Measurements from ENCODE around the gene MYCN. TPM values are rescaled to one million over a fixed set of nuclear protein-coding genes. Genes with fewer than 3 reads are reported as not detected.

MYCN gene
- total and polyA plus RNA-seq, 2 of the 8 experiments (the other 6 are each of a cell fraction or from before 2014, with no cell fraction given): 87.8 to 137 TPM

- Histone ChIP-seq H3K4me1 (replicated peaks in 1 of 4; ENCODE audit: control insufficient read depth in 3 of 4, insufficient read depth in 4 of 4, low read length in 3 of 4) (peaks cover 3 to 17% (median 13%) of the 10 kb centered on the region in 4 experiments; a peak in 5 of 7 replicates), H3K4me2 (ENCODE audit: insufficient read depth in 1 of 2, low read depth in 2 of 2, low read length in 2 of 2) (no peak overlapping the region), H3K4me3 (ENCODE audit: extremely low read depth in 1 of 4, insufficient read depth in 2 of 4, low read depth in 3 of 4, low read length in 4 of 4) (no peak overlapping the region)
Measured at GRCh38 chr2:15983496-15983895, 43.1 kb downstream of the MYCN start.

More at GRCh38 chr2:15983496-15983895, 43.1 kb downstream of the MYCN start:
- H2BK120ac ChIP-seq (replicated peaks; ENCODE audit: low read depth, low read length): peak overlapping the region; percentile 57
- H3K36me3 ChIP-seq (ENCODE audit: control insufficient read depth in 2 of 4, insufficient read depth in 4 of 4, low read length in 3 of 4): no peaks in the 10 kb centered on the region
- peak overlapping the region; percentile 75; the same call in 1 of the 2 replicates for H2BK20ac ChIP-seq (ENCODE audit: low read length)
- WGBS, 2 experiments (ENCODE audit: extremely low coverage in 1 of 2, insufficient coverage in 1 of 2, insufficient read length in 1 of 2, insufficient replicate concordance in 2 of 2, low coverage in 1 of 2, low lambda C conversion rate in 2 of 2, missing lambda C conversion rate in 1 of 2): 87% methylated on average over 8 of the region's 8 CpGs; no CpG with 5 or more reads in 1 of the 2 experiments
- TF ChIP-seq ZNF274 (IDR thresholded peaks at IDR 0.05; ENCODE audit: borderline replicate concordance, extremely low read depth, low read length) (no peak), YY1 (IDR thresholded peaks at IDR 0.05; ENCODE audit: low read depth, low read length) (no peak), SRF (IDR thresholded peaks at IDR 0.05; ENCODE audit: low read depth, low read length) (no peak), ASH2L (IDR thresholded peaks at IDR 0.05; ENCODE audit: low read length) (no peak), KDM5A (IDR thresholded peaks at IDR 0.05; ENCODE audit: low read length) (no peak)
- H2AFZ ChIP-seq (ENCODE audit: low read length): no peak overlapping the region
- ChIA-PET POLR2A (ENCODE audit: partially characterized antibody) (interaction anchor here (0.8 to 3.0 kb wide), 3 partner anchors 8 to 43 kb away, joined by 3 to 19 read pairs (median 4); partner anchors contain the start of gene MYCN), CTCF (ENCODE audit: partially characterized antibody) (interaction anchor here (0.9 to 3.1 kb wide), 4 partner anchors 20 to 203 kb away, joined by 3 to 11 read pairs (median 4); no protein-coding TSS in a partner anchor)
- H2BK12ac ChIP-seq (ENCODE audit: low read depth, low read length): peak overlapping the region; percentile 91
- peak overlapping the region; percentile 40; the same call in 1 of the 2 replicates for H2BK5ac ChIP-seq (ENCODE audit: low read depth, low read length)
- H3K9ac ChIP-seq (replicated peaks in 1 of 4; ENCODE audit: extremely low read depth in 1 of 4, low read depth in 3 of 4, low read length in 3 of 4): no peak overlapping the region
- H3K18ac ChIP-seq (ENCODE audit: extremely low read depth, low read length): peak overlapping the region; percentile 72; the same call in 1 of the 2 replicates
- H3K9me3 ChIP-seq (ENCODE audit: insufficient read depth in 2 of 2, low read depth in 1 of 2, low read length in 1 of 2): no peaks in the 10 kb centered on the region
- no peaks in the 10 kb centered on the region for H3K79me2 ChIP-seq (ENCODE audit: control insufficient read depth in 1 of 2, insufficient read depth in 2 of 2, low read length in 2 of 2)
- H3K56ac ChIP-seq (replicated peaks; ENCODE audit: insufficient read length, low read depth, low read length): no peak overlapping the region
- no peak overlapping the region for H4K5ac ChIP-seq (ENCODE audit: insufficient read length, low read depth, low read length)
- no peak overlapping the region for H3K14ac ChIP-seq (ENCODE audit: insufficient read length)
- peak overlapping the region; percentile 46 for H3K4ac ChIP-seq (replicated peaks; ENCODE audit: insufficient read length, low read depth, low read length)
- H4K20me1 ChIP-seq (replicated peaks in 1 of 2; ENCODE audit: control insufficient read depth in 1 of 2, insufficient read depth in 2 of 2, low read length in 2 of 2): peaks cover 0 to 2% of the 10 kb centered on the region in 2 experiments
- peaks cover 9% of the 10 kb centered on the region; the same call in 1 of the 2 replicates for H3K23me2 ChIP-seq (ENCODE audit: low read depth, low read length)
- peak overlapping the region; percentile 22; the same call in 1 of the 2 replicates for H2BK15ac ChIP-seq (ENCODE audit: low read length)
- H2AK5ac ChIP-seq (ENCODE audit: low read depth, low read length): no peak overlapping the region
- H3K27ac ChIP-seq (ENCODE audit: low read depth, low read length): no peak overlapping the region
- no peak overlapping the region; the same call in 1 of the 2 replicates for H4K8ac ChIP-seq (ENCODE audit: extremely low read depth, insufficient read depth, low read length)
- H3K23ac ChIP-seq (ENCODE audit: insufficient read length): no peak overlapping the region
- no peak for FAIRE-seq
- H4K91ac ChIP-seq (replicated peaks; ENCODE audit: insufficient read length, low read length): peak overlapping the region; percentile 50
- DNase-seq (ENCODE audit: low read depth in 1 of 2, low spot score in 2 of 2): no peak
- peaks cover 0 to 1% (median 0%) of the 10 kb centered on the region in 4 experiments; a peak in 2 of 7 replicates for H3K27me3 ChIP-seq (replicated peaks in 1 of 4; ENCODE audit: control insufficient read depth in 3 of 4, extremely low read depth in 1 of 4, insufficient read depth in 3 of 4, low read length in 3 of 4)
- H3K79me1 ChIP-seq (ENCODE audit: low read depth, low read length): no peaks in the 10 kb centered on the region
